HG02973 (cell line): Measurements from ENCODE around the gene TGFBR1.
A peak's percentile ranks its signal among the peaks of the same experiment; 100 is the strongest.

Source experiments
- ATAC-seq: cut with Tn5 transposase; IDR thresholded peaks from one replicate; pipeline ENCODE4 v1.9.1; 2021; ENCODE audit warnings: moderate library complexity; ENCODE audit not compliant: unreplicated experiment

The TGFBR1 gene

DNA sequence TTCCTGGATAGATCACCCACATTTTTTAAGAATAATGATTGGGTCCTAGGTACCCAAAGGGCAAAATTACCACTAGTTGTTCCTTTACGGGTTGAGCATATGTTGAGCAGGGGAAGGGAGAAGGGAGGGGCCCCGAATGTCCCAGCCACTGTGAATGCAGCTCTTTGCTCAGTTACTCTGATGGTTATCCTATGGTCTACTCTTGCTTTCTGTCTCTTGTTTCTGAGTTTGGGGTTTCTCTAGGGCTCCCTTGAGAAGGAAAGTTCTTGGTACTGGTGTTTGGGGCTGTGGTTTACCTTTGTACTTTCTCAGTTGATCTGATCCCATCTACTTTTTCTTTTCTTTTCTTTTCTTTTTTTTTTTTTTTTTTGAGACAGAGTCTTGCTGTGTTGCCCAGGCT, 61.2 kb downstream of the TGFBR1 start:
- ATAC-seq, result no peak

DNA sequence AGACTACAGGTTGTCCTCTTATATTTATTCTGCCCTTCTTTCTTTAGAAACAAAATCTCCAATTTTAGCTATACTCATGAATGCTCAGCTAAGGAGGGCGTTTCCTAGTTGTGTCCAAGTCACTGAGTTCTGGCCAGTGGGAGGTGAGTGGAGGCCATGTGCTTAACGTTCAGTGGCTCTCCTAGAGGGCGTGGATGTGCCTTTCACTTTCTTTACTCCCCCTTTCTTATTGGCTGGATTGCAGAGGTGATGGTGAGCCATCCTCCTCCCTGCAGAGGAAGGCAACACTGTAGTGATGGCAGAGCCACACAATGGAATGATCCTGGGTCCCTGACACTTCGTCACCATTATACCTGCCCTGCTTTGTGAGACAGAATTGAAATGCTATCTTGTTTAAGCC, 62.2 kb downstream of the TGFBR1 start:
- no peak for ATAC-seq

DNA sequence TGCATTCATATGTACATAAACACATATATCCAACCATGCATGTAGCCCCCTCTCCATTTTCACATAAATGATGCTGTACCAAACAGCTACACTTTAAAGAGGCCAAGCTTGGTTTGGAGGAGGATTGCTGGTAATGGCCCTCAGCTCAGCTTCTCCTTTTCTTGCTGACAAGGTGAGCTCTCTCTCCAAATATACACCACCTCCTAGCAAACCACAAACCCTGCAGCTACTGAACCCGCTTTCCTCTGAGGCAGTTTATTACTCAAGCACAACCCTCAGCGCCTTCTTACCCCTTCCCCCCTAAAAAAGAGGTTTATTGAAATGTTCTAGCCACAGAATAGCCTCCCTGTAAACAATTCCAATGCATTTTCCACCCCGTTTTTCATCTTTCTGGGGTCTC, 62.8 kb downstream of the TGFBR1 start:
- ATAC-seq, result no peak

DNA sequence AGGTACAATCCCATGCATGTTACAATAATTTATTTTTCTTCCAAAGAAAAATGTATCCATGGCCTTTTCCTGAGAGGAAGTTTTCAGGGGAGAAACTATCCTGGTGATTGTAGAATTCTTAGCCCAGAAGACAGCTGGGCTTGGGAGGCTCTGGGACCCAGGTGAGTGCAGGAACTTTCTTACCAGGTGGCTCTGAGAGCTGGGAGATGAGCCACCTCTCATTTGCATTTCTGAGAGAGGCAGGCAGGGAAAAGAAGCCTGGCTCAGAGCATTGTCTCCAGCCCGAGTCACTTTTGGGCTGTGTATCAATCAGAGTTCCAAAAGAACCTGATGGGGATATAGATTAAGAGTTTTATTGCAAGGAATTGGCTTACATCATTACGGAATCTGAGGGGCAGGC, 64.2 kb downstream of the TGFBR1 start:
- no peak for ATAC-seq

GRCh38 chr9:99169982-99170761, 65.3 kb downstream of the TGFBR1 start:
- no peak for ATAC-seq

DNA sequence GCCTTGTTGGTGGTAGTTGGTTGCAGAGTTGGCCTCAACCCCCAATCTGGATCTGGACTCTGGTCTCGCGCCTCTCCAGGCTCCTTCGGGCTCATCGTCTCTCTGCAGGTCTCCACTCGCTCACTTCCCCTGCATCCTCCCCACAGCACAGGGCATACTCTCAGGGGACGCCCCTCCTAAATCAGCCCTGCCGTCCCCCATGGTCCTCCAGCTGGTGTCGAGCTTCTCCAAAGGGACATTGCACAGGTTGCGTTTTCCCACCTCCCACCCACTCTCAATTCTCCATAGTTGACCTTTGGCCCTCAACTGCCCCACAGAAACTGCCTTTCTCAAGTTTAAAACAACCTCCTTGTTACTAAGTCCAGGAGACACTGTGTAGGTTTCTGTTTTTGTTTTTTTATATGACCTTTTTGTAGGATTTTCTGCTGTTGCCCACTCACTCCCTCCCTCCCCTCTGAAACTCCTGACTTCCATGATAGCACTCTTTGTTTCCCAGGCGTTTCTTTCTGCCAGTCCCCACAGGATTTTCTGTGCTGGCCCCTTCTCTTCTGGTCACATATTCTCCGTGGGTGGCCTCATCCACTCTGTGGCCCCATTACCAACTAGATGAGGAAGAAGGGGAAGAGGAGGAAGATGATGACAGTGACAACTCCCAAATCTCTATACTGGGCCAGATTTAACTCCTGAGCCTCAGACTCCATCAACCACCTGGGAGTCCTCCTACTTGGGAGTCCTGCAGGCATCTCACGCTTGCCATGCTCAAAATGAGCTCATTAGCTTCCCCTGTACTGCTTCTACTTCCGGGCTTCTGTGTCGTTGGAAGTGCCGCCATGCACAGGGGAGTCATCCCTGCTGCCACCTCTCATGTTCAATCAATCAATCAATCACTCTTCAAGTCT, 66.6 kb downstream of the TGFBR1 start:
- ATAC-seq, result no peak

DNA sequence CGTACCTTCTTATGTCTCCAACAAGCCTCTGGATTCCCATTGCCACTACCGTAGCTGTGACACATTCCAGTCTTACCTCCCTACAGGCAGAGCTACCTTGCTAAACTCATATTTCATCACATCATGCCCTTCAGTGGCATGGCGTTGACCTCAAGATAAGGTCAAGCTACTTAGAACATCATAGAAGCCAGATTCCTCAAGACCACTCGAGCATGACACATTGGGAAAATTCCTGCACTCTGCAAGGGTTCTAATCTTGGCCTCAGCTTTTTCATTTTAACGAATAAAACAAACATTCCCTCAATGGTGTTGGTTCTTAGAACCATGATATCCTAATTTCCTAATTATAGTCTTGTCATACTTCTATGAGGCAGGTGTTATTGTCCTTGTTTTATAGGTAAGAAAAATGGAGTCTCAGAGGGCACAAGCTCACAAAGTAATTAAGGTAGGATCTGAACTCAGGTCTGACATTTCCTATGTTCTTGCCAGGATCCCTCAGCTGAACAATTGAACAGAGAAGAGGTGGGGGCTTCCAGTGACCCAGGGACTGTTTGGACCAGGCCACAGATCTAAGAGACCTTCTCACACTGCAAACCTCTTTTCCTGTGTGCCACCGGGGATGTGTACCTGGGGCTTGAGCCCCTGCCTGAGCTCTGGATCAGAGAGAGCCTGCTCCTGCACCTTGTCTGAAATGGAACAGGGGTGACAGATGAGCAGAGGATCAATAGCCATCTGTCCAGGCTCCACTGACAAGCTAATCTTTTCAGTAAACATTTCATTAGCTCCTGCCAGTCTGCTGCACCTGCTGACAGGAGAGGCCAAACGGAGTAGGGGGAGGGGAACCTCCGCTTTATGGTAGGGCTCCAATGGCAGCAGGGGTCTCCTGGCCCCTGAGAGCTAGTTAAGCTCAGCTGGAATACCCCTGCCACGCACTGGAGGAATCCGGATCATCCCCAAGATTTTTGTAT, 67.5 kb downstream of the TGFBR1 start:
- ATAC-seq, result no peak

GRCh38 chr9:99173570-99174504, 68.9 kb downstream of the TGFBR1 start:
- peak; percentile 70 for ATAC-seq

- ATAC-seq, result no peak
Measured at GRCh38 chr9:99176527-99177013, 71.7 kb downstream of the TGFBR1 start.

DNA sequence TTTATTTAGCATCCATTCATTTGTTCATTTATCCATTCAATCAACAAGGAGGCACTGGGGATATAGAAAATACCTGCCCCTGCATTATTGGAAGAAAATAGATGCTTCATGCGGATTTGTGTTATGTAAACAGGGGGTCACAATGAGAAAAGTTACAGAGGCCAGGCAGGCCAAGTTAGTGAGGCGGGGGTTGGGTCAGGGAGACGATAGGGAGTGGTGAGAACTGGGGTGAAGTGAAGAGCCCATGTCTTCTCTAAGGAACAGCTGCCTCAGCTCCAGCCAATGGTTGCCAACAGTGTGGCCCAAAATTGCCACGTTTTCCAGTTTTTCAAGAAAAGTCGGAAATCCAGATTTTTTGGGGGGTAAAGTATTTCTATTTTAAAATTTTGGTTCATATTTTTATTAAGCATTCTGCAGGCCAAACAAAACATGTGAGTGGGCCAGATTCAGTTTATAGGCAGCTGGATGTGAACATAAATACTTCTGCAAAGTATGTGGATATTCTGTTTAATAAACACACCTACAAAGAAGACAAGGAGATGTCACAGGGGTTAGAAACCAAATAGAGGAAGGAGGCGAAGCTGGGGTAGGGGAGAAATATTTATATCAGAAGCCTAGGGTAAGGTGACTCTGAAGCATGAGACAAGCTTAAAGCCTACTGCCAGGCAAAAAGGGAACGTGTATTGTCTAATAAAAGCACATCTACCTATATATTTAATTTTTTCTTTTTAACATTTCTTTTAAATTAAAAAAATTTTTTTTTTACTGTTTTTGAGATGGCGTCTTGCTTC, 72.9 kb downstream of the TGFBR1 start:
- ATAC-seq, result no peak

DNA sequence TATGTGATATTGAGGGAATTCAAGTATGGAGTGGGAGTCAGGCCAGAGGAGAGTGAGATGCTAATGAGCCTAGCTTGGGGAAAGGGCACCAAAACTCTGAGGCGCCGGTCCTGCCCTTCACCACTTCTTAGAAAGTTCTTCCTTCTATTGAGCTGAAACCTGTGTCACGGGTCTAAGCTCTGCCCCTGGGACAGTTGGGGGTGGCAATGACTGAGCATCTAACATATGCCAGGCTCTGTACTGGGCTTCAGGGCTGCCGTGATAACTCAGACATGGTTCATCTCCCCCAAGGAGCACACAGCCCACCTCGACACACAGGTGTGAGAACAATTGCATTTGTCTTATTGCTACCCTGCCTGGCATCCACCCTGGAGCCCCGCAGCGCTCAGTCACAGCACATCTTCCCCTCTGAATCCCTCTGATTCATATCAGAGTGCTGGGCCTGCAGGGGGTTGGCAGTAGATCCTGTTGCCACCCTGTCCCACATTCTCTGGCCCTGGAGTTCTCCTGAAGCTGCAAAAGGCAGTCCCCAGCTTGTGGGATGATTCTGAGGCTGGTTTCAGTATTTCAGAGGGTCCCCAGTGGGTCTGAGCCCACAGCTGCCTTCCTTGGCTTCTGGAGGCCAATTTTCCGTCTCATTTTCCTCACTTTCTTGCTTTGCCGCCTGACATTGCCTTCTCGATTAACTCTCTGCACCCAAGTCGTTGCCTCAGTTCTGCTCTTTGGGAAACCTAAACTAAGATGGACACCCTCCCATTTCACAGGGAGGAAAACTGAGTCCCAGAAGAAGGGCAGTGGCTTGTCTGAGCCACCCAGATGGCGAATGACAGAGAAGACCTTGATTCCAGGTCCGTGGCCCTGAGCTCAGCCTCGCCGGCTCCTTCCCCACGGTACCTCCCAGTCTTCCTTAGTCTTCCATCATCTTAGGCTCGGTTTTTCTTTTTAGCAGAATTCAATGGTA, 74.3 kb downstream of the TGFBR1 start:
- ATAC-seq, result no peak

DNA sequence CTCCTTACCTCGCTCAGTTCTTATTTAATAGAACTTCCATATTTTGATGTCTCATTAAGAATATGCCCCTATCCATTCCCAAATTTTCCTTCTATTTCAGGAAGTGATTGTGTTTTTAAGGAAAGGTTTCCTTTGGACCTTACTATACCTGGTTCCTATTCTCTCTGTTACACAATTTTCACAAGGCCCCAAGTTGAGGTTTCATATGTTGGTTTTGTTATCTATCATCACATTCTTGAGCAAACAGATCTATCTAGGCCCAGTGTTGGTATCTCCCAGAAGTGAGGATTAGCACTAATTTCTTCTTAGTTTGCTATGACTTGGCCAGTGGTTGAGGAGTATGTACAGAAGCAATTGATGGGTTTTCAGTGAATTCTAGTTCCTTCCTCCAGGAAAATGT, 75.3 kb downstream of the TGFBR1 start:
- ATAC-seq, result peak; percentile 39

GRCh38 chr9:99180662-99181061, 75.7 kb downstream of the TGFBR1 start:
- ATAC-seq, result no peak

- no peak for ATAC-seq
Measured at GRCh38 chr9:99181206-99181605, 76.3 kb downstream of the TGFBR1 start.

DNA sequence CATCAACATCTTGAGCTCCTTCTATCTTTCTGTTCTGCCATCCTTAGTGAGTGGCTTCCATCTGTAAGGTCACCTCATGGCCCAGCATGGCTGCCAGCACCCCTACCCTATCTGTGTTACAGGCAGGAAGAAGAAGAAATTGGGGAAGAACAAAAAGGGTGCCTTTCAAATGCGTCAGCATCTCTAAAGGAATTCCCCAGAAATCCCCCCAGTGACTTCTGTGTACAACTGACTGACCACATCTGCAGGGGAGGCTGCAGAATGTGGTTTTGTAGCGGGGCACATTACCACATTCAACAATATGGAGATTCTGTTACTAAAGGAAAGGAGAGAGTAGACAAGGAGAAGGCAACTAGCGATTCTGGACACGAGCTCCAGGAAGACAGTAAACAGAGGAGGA, 76.7 kb downstream of the TGFBR1 start:
- ATAC-seq, result peak; percentile 46

GRCh38 chr9:99182356-99182755, 77.4 kb downstream of the TGFBR1 start:
- ATAC-seq, result no peak

- ATAC-seq, result no peak
Measured at GRCh38 chr9:99183616-99184015, 78.7 kb downstream of the TGFBR1 start.

DNA sequence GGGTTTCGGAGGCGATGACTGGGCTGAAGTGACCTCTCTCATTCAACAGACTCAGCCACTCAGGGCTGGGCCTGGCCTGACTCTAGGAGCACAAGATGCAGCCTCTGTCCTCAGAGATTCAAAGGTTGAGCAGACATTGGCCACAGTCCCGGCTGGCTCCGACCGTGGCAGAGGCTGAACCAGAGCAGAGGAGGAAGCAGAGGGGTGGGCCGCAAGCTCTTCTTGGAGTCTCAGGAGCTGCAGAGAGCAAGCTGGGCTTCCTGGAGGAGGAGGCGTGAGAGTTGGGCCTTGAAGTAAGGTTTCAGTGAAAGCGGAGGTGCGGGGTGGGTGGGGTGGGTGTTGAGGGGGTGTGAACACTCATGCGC, 79.2 kb downstream of the TGFBR1 start:
- no peak for ATAC-seq
